A549 (cell line): ENCODE measurements around the gene IL17F. TPM values are rescaled to one million over a fixed set of nuclear protein-coding genes. Genes with fewer than 3 reads are reported as not detected.

Experiments used
- ATAC-seq, 2 experiments: fragments of 200-7000 bp in 1 of 2; fragments of >200 bp in 1 of 2; cut with Nextera tagmentation in 1 of 2; cut with Tn5 transposase in 1 of 2; 3 replicates each; pipeline versions ENCODE4 v1.8.0 to v1.9.1; 2018 to 2020; ENCODE audit warnings: mild to moderate bottlenecking in 1 of 2, moderate library complexity in 1 of 2
- CTCF ChIA-PET: fragments of 300-600 bp; sonication (Branson Sonifier 250); formaldehyde crosslinking; extraction: SDS; loops from one replicate; lab custom pipeline; 2021; ENCODE audit warnings: antibody characterized with exemption, inconsistent platforms; lab: Yijun Ruan, JAX
- POLR2A ChIA-PET: fragments of 350-600 bp; formaldehyde crosslinking; extraction: SDS; loops from one replicate; lab custom pipeline; 2021; ENCODE audit warnings: antibody characterized with exemption, inconsistent platforms; lab: Yijun Ruan, JAX
- DNase-seq, 2 experiments: peaks; one replicate each; pipeline versions ENCODE4 v3.0.0 to v3.0.0-alpha.2; 2011 to 2016; ENCODE audit warnings: low read depth in 1 of 2, low spot score in 1 of 2
- FAIRE-seq: peaks from 2 replicates; lab custom pipeline; 2011; peaks lifted over from hg19 to GRCh38; lab: Jason Lieb, UNC
- H3K27ac ChIP-seq, 2 experiments: fragments of >200 bp; sonication (Bioruptor Twin); formaldehyde crosslinking; 3 replicates each; pipeline ENCODE4 v1.5.1; 2016 to 2017
- H3K4me1 ChIP-seq: fragments of >200 bp; sonication (Bioruptor Twin); formaldehyde crosslinking; 3 replicates; pipeline ENCODE4 v1.6.1; 2016
- H3K4me2 ChIP-seq: fragments of >200 bp; sonication (Bioruptor Twin); formaldehyde crosslinking; 3 replicates; pipeline ENCODE4 v1.6.1; 2016
- H3K4me3 ChIP-seq: fragments of >200 bp; sonication (Bioruptor Twin); formaldehyde crosslinking; 3 replicates; pipeline ENCODE4 v1.5.1; 2016
- H3K9me3 ChIP-seq: fragments of >200 bp; sonication (Bioruptor Twin); formaldehyde crosslinking; 3 replicates; pipeline ENCODE4 v1.6.1; 2016
- CBX2 ChIP-seq: fragments of 200-600 bp; sonication (generic); IDR thresholded peaks from 2 replicates; pipeline ENCODE4 v1.6.1; 2016; ENCODE audit warnings: low read depth, mild to moderate bottlenecking, borderline replicate concordance
- EHMT2 ChIP-seq: fragments of 200-600 bp; sonication (generic); IDR thresholded peaks from 2 replicates; pipeline ENCODE4 v1.6.1; 2016; ENCODE audit warnings: antibody characterized with exemption, low read depth, mild to moderate bottlenecking, moderate library complexity
- EP300 ChIP-seq, 2 experiments: fragments of >200 bp; sonication (Bioruptor Twin); formaldehyde crosslinking; IDR thresholded peaks; 2 replicates in 1 of 2; 3 replicates in 1 of 2; pipeline ENCODE4 v1.6.1; 2016 to 2017
- FOSB ChIP-seq: fragments of 250-450 bp; sonication (Bioruptor Pico); IDR thresholded peaks from 2 replicates; pipeline ENCODE4 v1.5.0; 2020; ENCODE audit warnings: mild to moderate bottlenecking, moderate library complexity
- GATA3 ChIP-seq: IDR thresholded peaks from 2 replicates; pipeline ENCODE4 v1.6.1; 2012; ENCODE audit warnings: borderline replicate concordance
- JUNB ChIP-seq: fragments of >200 bp; sonication (Bioruptor Twin); formaldehyde crosslinking; IDR thresholded peaks from 2 replicates; pipeline ENCODE4 v1.6.1; 2016
- MAZ ChIP-seq: fragments of 150-350 bp; IDR thresholded peaks from 2 replicates; pipeline ENCODE4 v1.6.1; 2014; ENCODE audit warnings: antibody characterized with exemption, low read depth, low read length, borderline replicate concordance
- POLR2AphosphoS2 ChIP-seq: conservative IDR thresholded peaks from 2 replicates; pipeline ENCODE4 v1.6.1; 2012; ENCODE audit warnings: low read length, improper control_type of control experiment, inconsistent platforms
- RAD21 ChIP-seq, 2 experiments: fragments of >200 bp in 1 of 2; sonication (Bioruptor Twin) in 1 of 2; formaldehyde crosslinking in 1 of 2; IDR thresholded peaks in 1 of 2; conservative IDR thresholded peaks in 1 of 2; 2 replicates in 1 of 2; 3 replicates in 1 of 2; pipeline ENCODE4 v1.6.1; 2012 to 2018; ENCODE audit warnings: inconsistent platforms in 1 of 2
- RARB ChIP-seq: fragments of 250-450 bp; sonication (Bioruptor Pico); IDR thresholded peaks from 2 replicates; pipeline ENCODE4 v1.8.0; 2021; ENCODE audit warnings: mild to moderate bottlenecking, moderate library complexity
- SMC3 ChIP-seq: fragments of >200 bp; sonication (Bioruptor Twin); formaldehyde crosslinking; IDR thresholded peaks from 3 replicates; pipeline ENCODE4 v1.6.1; 2018; ENCODE audit warnings: inconsistent platforms
- TP53 ChIP-seq: fragments of 250-450 bp; sonication (Bioruptor Pico); IDR thresholded peaks from 2 replicates; pipeline ENCODE4 v1.5.0; 2021; ENCODE audit warnings: mild to moderate bottlenecking, moderate library complexity
- ZFP36 ChIP-seq: fragments of 450-650 bp; IDR thresholded peaks from 2 replicates; pipeline ENCODE4 v1.6.1; 2014; ENCODE audit warnings: borderline replicate concordance; ENCODE audit not compliant: partially characterized antibody
- WGBS: methylation state at CpG from one replicate; pipeline ENCODE4 v1.1.6; 2017; ENCODE audit errors: missing lambda C conversion rate; 5-methylcytosine and 5-hydroxymethylcytosine counted together
- polyA plus RNA-seq, 4 experiments: library from polyadenylated mRNA; depleted of rRNA in 3 of 4; stranded (reverse); fragments of >200 nt; fragmentation: RNase III in 1 of 4; extraction: RNeasy Plus Mini Kit Qiagen cat#74134 plus additional on column Dnase treatment in 1 of 4; gene quantifications; 2 replicates in 3 of 4; 3 replicates in 1 of 4; pipeline ENCODE4 v1.2.3, GENCODE V29; 2011 to 2017
- TF ChIP-seq, protein P1 (sequence below): fragments of >200 bp; sonication (Bioruptor Twin); formaldehyde crosslinking; IDR thresholded peaks from 3 replicates; pipeline ENCODE4 v1.5.1; 2016
- TF ChIP-seq, protein P2 (sequence below): IDR thresholded peaks from 2 replicates; pipeline ENCODE4 v1.6.1; 2012
- TF ChIP-seq, protein P3 (sequence below): fragments of >200 bp; sonication (Bioruptor Twin); formaldehyde crosslinking; IDR thresholded peaks from 3 replicates; pipeline ENCODE4 v1.6.1; 2016
- TF ChIP-seq, protein P4 (sequence below): fragments of >200 bp; sonication (Bioruptor Twin); formaldehyde crosslinking; IDR thresholded peaks from 2 replicates; pipeline ENCODE4 v1.6.1; 2016

IL17F gene
- polyA plus RNA-seq, 2 of the 4 experiments (the other 2 are of a cell fraction): not detected

GRCh38 chr6:52233975-52234823, 10.1 kb downstream of the IL17F start:
- ATAC-seq: peak; percentile 95 to 98
- FAIRE-seq: no peak
- WGBS: 22% methylated on average over 15 of the region's 15 CpGs
- DNase-seq: peak; percentile 33 to 59
- Histone ChIP-seq H3K4me2 (peak overlapping the region; percentile 57), H3K4me1 (no peaks in the 10 kb centered on the region), H3K4me3 (no peak overlapping the region), H3K27ac (no peak overlapping the region), H3K9me3 (no peaks in the 10 kb centered on the region)
- CTCF ChIA-PET: interaction anchor here (0.6 to 1.4 kb wide), 8 partner anchors 9 to 77 kb away, joined by 3 to 8 read pairs (median 4); no protein-coding TSS in a partner anchor
- TF ChIP-seq EP300 (IDR thresholded peaks at IDR 0.05) (no peak), RAD21 (conservative IDR thresholded peaks at IDR 0.05 in 1 of 2, IDR thresholded peaks at IDR 0.05 in 1 of 2) (peak; percentile 46 to 62; a peak in 4 of 5 replicates), SMC3 (peak; percentile 42; the same call in 2 of the 3 replicates), CBX2 (no peak)
- TF ChIP-seq, protein P1, sequence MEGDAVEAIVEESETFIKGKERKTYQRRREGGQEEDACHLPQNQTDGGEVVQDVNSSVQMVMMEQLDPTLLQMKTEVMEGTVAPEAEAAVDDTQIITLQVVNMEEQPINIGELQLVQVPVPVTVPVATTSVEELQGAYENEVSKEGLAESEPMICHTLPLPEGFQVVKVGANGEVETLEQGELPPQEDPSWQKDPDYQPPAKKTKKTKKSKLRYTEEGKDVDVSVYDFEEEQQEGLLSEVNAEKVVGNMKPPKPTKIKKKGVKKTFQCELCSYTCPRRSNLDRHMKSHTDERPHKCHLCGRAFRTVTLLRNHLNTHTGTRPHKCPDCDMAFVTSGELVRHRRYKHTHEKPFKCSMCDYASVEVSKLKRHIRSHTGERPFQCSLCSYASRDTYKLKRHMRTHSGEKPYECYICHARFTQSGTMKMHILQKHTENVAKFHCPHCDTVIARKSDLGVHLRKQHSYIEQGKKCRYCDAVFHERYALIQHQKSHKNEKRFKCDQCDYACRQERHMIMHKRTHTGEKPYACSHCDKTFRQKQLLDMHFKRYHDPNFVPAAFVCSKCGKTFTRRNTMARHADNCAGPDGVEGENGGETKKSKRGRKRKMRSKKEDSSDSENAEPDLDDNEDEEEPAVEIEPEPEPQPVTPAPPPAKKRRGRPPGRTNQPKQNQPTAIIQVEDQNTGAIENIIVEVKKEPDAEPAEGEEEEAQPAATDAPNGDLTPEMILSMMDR: peak; percentile 30; the same call in 2 of the 3 replicates
- POLR2A ChIA-PET: no interaction called here

GRCh38 chr6:52233005-52233404, 11.3 kb downstream of the IL17F start:
- no peak overlapping the region for H3K27ac ChIP-seq
- ChIA-PET CTCF (no interaction called here), POLR2A (no interaction called here)
- H3K9me3 ChIP-seq: no peaks in the 10 kb centered on the region
- no peak for DNase-seq
- 57% methylated on average over 4 of the region's 4 CpGs for WGBS
- no peak overlapping the region for H3K4me2 ChIP-seq
- no peak overlapping the region for H3K4me3 ChIP-seq
- ATAC-seq: no peak
- no peak for FAIRE-seq
- TF ChIP-seq, protein P2, sequence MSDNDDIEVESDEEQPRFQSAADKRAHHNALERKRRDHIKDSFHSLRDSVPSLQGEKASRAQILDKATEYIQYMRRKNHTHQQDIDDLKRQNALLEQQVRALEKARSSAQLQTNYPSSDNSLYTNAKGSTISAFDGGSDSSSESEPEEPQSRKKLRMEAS: no peak
- no peak for TF ChIP-seq ZFP36
- no peaks in the 10 kb centered on the region for H3K4me1 ChIP-seq

DNA sequence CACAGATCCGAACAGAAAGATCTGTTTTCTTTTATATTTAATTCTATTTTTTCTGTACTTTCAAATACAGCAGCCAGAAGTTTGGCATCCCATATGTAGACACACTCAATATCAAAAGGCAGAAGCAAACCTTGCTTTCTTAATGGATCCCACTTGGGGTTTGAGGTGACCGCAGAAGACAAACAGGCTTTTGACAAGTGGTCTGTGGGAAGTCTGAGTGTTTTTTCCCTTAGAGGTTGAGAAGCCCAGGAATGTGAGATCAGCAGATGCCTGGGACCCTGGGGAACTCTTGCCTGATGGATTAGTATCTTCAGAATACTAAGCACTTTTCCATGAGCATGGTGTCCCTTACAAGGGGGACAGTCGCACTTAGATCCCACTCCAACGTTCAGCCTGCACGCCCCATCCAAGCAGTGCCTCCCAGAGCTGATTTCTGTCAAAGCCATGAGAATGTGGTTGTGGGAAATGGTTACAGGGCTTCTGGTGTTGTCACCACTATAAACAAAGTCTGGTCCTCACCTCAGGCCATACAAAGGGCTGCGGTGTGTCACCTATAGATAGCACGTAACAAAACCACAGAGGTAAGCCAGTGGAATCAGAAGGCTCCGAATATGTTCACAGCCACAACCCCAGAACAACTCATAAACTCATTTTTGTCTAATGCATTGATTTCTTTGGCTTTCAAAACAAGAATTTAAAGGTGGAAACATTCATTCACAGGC, 12.7 kb downstream of the IL17F start:
- 73% methylated on average over 8 of the region's 8 CpGs for WGBS
- no peak overlapping the region for H3K4me2 ChIP-seq

More for the DNA sequence above, 12.7 kb downstream of the IL17F start:
- no peak for FAIRE-seq
- no peak for ATAC-seq
- no peak for TF ChIP-seq POLR2AphosphoS2
- no peak for TF ChIP-seq MAZ
- TF ChIP-seq, protein P3, sequence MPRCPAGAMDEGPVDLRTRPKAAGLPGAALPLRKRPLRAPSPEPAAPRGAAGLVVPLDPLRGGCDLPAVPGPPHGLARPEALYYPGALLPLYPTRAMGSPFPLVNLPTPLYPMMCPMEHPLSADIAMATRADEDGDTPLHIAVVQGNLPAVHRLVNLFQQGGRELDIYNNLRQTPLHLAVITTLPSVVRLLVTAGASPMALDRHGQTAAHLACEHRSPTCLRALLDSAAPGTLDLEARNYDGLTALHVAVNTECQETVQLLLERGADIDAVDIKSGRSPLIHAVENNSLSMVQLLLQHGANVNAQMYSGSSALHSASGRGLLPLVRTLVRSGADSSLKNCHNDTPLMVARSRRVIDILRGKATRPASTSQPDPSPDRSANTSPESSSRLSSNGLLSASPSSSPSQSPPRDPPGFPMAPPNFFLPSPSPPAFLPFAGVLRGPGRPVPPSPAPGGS: no peak
- TF ChIP-seq EHMT2: no peak
- TF ChIP-seq JUNB: no peak
- no peak for TF ChIP-seq TP53
- TF ChIP-seq, protein P4, sequence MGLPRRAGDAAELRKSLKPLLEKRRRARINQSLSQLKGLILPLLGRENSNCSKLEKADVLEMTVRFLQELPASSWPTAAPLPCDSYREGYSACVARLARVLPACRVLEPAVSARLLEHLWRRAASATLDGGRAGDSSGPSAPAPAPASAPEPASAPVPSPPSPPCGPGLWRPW: no peak
- no peak for TF ChIP-seq GATA3
- TF ChIP-seq FOSB (CRISPR knock-in tag): no peak
- TF ChIP-seq RARB: no peak
- H3K4me1 ChIP-seq: no peaks in the 10 kb centered on the region
- no peaks in the 10 kb centered on the region for H3K9me3 ChIP-seq
- H3K27ac ChIP-seq: no peak overlapping the region
- CTCF ChIA-PET: interaction anchor here (0.8 kb wide), 1 partner anchor 157 kb away, joined by 3 read pairs; no protein-coding TSS in a partner anchor
- DNase-seq: no peak
- POLR2A ChIA-PET: no interaction called here
- no peak overlapping the region for H3K4me3 ChIP-seq
